ENCODE results near the gene STXBP2. TPM values are rescaled to one million over a fixed set of nuclear protein-coding genes. Genes with fewer than 3 reads are reported as not detected.

The STXBP2 gene
- total RNA-seq, 1 donor from 2014 or later = 152 TPM

- intact Hi-C loops (cut with micrococcal nuclease) = no loop called here
Observed at GRCh38 chr19:7648265-7649014, 11.5 kb downstream of the STXBP2 start.

DNA sequence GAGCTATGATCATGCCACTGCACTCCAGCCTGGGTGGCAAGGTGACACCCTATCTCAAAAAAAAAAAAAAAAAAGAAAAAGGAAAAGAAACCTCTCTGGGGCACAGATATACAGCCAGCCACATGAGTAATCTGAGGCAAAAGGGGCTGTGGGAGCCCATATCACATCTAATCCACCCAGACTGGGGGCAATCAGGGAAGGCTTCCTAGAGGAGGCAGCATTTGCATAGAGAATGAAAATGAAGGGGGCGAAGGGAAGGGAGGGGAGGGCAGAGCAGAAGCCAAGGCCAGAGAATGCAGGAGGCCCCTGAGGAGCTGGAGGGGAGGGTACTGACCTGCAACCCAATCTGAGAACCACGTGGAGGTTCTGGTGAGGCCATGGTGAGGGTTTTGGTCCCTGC, 13.2 kb downstream of the STXBP2 start:
- intact Hi-C loops (cut with micrococcal nuclease) = no loop called here

DNA sequence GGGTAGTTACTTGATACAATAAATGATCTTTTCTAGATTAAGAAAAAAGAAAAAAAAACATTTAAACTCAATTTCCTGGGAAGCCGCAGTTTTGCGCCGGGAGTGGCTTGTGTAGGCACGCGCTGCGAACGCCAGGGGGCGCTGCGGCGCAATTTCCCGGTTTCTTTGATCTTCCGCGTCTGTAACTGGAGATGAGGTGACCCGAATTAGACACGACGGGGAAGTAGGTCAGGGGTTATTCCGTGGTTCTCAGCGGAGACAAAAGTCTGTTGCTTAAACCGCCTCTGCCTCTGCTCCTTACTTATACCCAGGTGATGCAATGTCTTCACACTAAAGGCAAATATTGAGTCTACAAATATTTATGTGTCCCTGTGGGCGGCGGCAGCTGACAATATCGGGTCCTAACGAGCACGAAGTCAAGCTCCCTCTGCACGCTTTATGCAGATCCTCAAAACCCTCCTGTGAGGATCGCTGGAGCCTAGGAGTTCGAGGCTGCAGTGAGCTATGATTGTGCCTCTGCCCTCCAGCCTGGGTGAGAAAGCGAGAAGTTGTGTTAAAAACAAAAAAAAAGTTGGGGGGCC, 15.2 kb downstream of the STXBP2 start:
- intact Hi-C loops (cut with micrococcal nuclease) = loop anchor here (1.0 kb wide), 5 partner anchors 15 to 147 kb away; partner anchors contain the start of genes PET100, STXBP2, TRAPPC5 and XAB2

DNA sequence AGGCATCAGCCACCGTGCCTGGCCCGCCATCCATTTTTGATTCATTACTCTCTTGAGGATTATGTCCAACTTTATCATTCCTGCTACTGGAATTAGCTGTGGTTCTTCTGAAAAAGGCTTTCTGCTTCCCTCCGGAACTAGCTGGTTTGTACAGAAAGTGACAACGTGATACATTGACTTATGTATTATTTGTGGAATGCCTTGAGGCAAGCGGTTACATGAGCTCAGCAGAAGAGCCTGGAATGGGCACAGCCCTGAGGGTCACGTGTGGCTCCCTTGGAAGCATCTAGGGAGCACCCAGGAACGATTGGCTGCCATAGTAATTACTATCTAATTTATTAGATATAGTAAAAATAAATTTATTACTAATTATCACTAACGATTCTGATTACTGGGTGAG, 17.5 kb downstream of the STXBP2 start:
- intact Hi-C loops (cut with micrococcal nuclease) = no loop called here

- intact Hi-C loops (cut with micrococcal nuclease) = no loop called here
Observed at GRCh38 chr19:7655581-7655980, 18.7 kb downstream of the STXBP2 start.

- intact Hi-C loops (cut with micrococcal nuclease) = no loop called here
Observed at GRCh38 chr19:7657131-7657751, 20.3 kb downstream of the STXBP2 start.

GRCh38 chr19:7658219-7658686, 21.3 kb downstream of the STXBP2 start:
- intact Hi-C loops (cut with micrococcal nuclease) = loop anchor here (1.0 kb wide), 2 partner anchors 21 to 171 kb away; no protein-coding TSS in a partner anchor

GRCh38 chr19:7661744-7662538, 25.0 kb downstream of the STXBP2 start:
- intact Hi-C loops (cut with micrococcal nuclease) = no loop called here

GRCh38 chr19:7662657-7663056, 25.7 kb downstream of the STXBP2 start:
- intact Hi-C loops (cut with micrococcal nuclease) = no loop called here

DNA sequence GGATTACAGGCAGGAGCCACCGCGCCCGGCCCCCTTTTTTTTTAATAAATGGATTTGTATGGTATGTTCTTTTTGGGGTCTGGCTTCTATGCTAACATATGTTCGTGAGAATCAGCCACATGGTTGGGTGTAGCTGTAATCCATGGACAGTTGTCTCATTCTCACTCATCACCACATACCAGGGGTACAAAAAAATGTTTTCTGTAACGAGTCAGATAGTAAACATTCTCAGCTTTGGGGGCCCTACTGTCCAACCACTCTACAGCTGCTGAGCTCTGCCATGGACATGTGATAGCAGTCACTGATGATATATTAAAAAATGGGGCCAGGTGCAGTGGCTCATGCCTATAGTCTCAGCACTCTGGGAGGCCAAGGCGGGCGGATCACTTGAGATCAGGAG, 26.8 kb downstream of the STXBP2 start:
- intact Hi-C loops (cut with micrococcal nuclease) = no loop called here

DNA sequence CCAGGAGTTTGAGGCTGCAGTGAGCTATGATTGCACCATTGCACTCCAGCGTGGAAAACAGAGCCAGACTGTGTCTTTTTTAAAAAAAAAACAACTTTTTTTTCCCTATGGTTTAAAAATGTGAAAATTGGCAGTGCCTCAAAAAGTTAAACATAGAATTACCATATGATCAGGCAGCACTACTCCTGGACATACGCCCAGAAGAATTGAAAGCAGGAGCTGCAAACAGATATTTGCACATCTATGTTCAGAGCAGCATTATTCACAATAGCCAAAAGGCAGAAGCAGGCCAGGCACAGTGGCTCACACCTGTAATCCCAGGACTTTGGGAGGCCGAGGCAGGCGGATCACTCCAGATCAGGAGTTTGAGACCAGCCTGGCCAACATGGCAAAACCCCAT, 28.2 kb downstream of the STXBP2 start:
- intact Hi-C loops (cut with micrococcal nuclease) = no loop called here

GRCh38 chr19:7668842-7669241, 31.9 kb downstream of the STXBP2 start, which contains the start of gene RETN:
Gene RETN (plus strand): TSS chr19:7669049. CDS start chr19:7669327, 278 bp downstream.
- intact Hi-C loops (cut with micrococcal nuclease) = no loop called here

DNA sequence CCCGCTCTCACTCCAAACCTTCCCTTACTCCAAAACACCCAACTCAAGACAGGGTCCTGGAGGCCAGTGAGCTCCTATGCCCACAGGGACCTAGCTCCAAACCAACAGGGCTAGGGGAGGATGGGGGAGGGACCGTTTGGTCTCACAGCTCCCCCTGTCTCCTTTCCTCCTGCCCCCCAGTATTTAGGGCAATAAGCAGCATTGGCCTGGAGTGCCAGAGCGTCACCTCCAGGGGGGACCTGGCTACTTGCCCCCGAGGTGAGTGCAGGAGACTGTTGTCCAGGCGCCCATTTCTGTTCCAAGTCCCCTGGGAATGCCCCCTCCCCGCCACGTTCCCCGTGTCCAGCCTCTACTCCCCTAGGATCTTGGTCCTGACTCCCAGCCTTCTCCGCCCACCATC, 32.7 kb downstream of the STXBP2 start:
- intact Hi-C loops (cut with micrococcal nuclease) = no loop called here

- intact Hi-C loops (cut with micrococcal nuclease) = no loop called here
Observed at GRCh38 chr19:7670150-7670783, 33.4 kb downstream of the STXBP2 start.

DNA sequence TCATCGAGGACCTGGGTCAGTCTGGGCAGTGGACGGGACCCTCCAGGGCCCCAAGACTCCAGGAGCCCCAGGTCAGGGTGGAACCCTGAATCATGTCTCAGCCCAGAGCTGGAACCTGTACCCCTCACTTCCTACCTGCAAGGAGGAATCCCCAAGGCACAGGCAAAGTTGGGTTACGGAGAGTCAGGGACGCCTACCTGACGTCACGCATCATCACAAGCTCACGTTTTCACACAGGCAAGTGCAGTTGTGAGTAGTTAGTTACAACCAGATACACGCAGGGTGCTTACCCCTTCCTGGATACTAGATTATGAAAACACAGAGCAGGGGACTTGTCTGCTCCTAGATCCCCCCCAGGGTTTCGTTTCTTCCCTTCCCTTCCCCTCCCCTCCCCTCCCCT, 33.9 kb downstream of the STXBP2 start:
- intact Hi-C loops (cut with micrococcal nuclease) = no loop called here

- intact Hi-C loops (cut with micrococcal nuclease) = no loop called here
Observed at GRCh38 chr19:7672522-7672921, 35.6 kb downstream of the STXBP2 start.

DNA sequence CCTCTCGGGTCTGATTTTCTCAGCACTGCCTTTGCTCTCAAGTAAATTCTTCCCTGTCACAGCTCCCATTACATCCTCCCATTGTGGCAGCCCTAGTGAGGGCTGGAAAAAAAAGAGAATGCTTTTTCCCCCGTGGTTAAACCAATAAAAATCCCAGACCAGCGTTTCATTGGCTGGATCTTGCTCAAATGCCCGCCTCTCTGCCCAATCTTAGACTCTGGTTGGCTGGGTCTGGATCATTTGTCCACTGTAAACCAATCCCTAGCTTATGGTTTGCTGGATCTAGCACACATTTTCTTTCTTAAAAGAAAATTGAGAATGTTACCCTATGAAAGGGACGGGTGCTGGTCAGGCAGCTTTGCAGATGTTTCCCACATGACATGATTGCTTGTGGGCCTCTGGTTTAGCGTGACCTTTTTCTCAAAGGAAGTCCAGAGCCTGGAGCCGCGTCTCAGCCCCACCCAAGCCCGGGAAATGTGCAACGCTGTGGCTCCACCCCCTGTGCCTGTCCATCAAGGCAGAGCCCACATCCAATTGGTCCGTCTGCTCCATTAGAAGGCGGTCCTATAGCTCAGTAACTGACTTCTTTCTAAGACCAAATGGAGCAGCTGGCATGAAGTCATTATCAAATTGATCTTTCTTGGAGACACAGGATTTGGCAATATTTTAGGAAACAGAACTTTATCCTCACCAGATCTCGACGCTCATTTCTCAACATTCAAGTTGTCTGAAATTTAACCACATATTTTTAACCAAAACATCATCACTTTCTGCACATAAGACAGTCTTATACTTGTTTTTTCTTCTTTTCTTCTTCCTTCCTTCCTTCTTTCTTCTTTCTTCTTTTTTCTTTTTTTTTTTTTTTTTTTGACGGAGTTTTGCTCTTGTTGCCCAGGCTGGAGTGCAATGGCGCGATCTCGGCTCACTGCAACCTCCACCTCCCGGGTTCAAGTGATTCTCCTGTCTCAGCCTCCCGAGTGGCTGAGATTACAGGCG, 37.4 kb downstream of the STXBP2 start:
- intact Hi-C loops (cut with micrococcal nuclease) = no loop called here

- intact Hi-C loops (cut with micrococcal nuclease) = no loop called here
Observed at GRCh38 chr19:7676376-7676775, 39.5 kb downstream of the STXBP2 start.

DNA sequence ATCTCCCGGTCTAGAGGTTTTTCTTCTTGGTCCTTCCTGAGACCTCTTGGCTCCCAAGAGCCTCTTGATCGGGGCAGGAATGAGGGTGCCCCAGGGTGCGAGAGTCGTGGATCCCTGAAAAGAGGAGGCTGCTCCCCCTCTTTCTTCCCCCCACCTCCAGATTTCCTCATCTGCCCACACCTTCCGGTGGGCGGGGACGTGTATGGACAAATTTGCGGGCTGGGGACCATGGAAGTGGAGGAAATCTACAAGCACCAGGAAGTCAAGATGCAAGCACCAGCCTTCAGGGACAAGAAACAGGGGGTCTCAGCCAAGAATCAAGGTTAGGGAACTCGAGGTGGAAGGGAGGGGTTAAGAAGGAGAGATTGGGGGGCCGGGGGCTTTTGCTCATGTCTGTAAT, 39.9 kb downstream of the STXBP2 start, which contains the start of gene MCEMP1:
Gene MCEMP1 (plus strand): TSS at position 237 of the 400 bp plus-strand sequence. CDS start 31 bp downstream, at position 268.
- intact Hi-C loops (cut with micrococcal nuclease) = no loop called here

Data from T-helper 1 cell treated with Interleukin-12 subunit alpha and Interleukin-12 subunit beta and Interleukin-4 antibody, amounts not matched to agents 30 ng/mL and 1 ng/mL, for 36 hours (primary cell).